ENCODE measurements around the gene NHS.

DNA sequence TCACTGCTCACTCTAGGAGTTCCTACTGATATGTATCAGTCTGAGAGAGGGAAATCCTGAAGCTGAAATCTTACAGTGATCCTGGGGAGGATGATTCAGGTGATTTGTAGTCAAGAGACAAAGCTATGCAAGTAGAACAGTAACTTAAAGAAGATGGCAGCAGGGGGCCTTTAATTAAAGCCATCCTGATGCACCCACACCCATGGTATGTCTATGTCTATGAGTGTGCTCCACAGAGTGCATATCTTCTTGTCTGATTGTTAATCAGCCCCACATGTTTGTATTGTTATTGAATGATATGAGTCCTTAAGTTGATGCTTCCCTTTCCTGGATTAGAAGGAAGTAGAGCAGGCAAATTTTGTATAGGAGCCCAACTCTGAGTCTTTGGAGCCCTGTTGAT, 78.8 kb downstream of the NHS start:
- no peak for TF ChIP-seq CEBPB (IDR thresholded peaks at IDR 0.05; ENCODE audit: low read depth, low read length)
- no peak for TF ChIP-seq CTCF (conservative IDR thresholded peaks at IDR 0.05; ENCODE audit: low read depth, low read length)
- TF ChIP-seq POLR2A (IDR thresholded peaks at IDR 0.05; ENCODE audit: low read depth, low read length), result no peak
- TF ChIP-seq RCOR1 (IDR thresholded peaks at IDR 0.05; ENCODE audit: insufficient replicate concordance, low read length), result no peak
- TF ChIP-seq FOS (IDR thresholded peaks at IDR 0.05; ENCODE audit: low read depth, low read length), result no peak
- no peak for TF ChIP-seq ELK1 (IDR thresholded peaks at IDR 0.05; ENCODE audit: borderline replicate concordance, low read depth, low read length)
- no peak for TF ChIP-seq MAFK (IDR thresholded peaks at IDR 0.05; ENCODE audit: low read depth, low read length)
- TF ChIP-seq MAZ (IDR thresholded peaks at IDR 0.05; ENCODE audit: borderline replicate concordance, low read depth, low read length), result no peak
- TF ChIP-seq MXI1 (IDR thresholded peaks at IDR 0.05; ENCODE audit: borderline replicate concordance, low read depth, low read length), result no peak
- TF ChIP-seq RAD21 (IDR thresholded peaks at IDR 0.05; ENCODE audit: low read length), result no peak
- TF ChIP-seq NFE2L2 (IDR thresholded peaks at IDR 0.05; ENCODE audit: low read depth, low read length), result no peak
- TF ChIP-seq USF2 (IDR thresholded peaks at IDR 0.05; ENCODE audit: low read depth, low read length), result no peak
- TF ChIP-seq CHD1 (IDR thresholded peaks at IDR 0.05; ENCODE audit: low read depth, low read length), result no peak
- TF ChIP-seq SMC3 (IDR thresholded peaks at IDR 0.05; ENCODE audit: low read depth, low read length), result no peak
